Fibroblast of villous mesenchyme (primary cell): ENCODE data around the gene APBB2. TPM values are rescaled to one million over a fixed set of nuclear protein-coding genes. Genes with fewer than 3 reads are reported as not detected.

Experiments
- DNase-seq: peaks from one replicate; pipeline ENCODE4 v3.0.0-alpha.2; 2010; ENCODE audit warnings: low read depth
- H3K4me3 ChIP-seq: 2 replicates; pipeline ENCODE4 v1.5.1; 2011; ENCODE audit warnings: low read depth, mild to moderate bottlenecking, low read length
- CTCF ChIP-seq: IDR thresholded peaks from 2 replicates; pipeline ENCODE4 v1.5.1; 2012; ENCODE audit warnings: low read depth, mild to moderate bottlenecking, low read length; ENCODE audit not compliant: insufficient read depth
- total RNA-seq: library from RNA; depleted of rRNA; stranded (reverse); fragments of >200 nt; gene quantifications from 2 replicates; pipeline ENCODE4 v1.2.3, GENCODE V29; 2012

The APBB2 gene
- total RNA-seq, 1 donor: 133 TPM

- DNase-seq: peak; percentile 73
- no peak for TF ChIP-seq CTCF
- H3K4me3 ChIP-seq: no peak overlapping the region
These were observed 9.9 kb downstream of the APBB2 start for GRCh38 chr4:41204400-41204978.

- DNase-seq: no peak
- TF ChIP-seq CTCF: no peak
- H3K4me3 ChIP-seq: no peak overlapping the region
These were observed 10.5 kb downstream of the APBB2 start for GRCh38 chr4:41203841-41204240.

GRCh38 chr4:41202820-41203568, 11.3 kb downstream of the APBB2 start:
- TF ChIP-seq CTCF: no peak
- H3K4me3 ChIP-seq: no peak overlapping the region
- DNase-seq: no peak

GRCh38 chr4:41202356-41202755, 12.0 kb downstream of the APBB2 start:
- H3K4me3 ChIP-seq: no peak overlapping the region
- no peak for DNase-seq
- no peak for TF ChIP-seq CTCF

DNA sequence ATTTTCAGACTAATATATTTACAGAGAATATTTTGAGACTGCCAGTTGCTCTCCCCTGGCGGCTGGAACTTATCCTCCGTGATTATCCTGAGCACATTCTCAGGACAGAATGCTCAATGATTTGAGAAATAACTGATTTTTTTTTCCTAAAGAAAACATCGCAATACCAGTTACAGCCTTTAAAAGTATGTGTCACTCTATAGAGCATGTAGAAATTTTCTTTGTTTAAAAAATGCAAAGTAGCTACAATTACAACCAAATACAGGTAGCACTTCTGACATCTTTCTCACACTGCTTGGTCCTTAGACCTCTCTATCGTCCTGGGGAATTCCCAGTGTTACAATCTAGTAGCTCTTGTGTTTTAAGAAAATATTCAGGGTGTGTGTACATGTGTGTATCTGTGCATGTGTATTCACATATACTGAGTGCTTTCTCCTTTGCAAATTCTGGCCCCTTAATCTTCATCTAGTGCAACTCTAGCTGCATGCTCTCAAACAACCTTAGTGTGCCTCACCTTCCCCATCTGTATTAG, 13.8 kb downstream of the APBB2 start:
- DNase-seq: no peak
- TF ChIP-seq CTCF: no peak
- no peak overlapping the region for H3K4me3 ChIP-seq

GRCh38 chr4:41199788-41200187, 14.6 kb downstream of the APBB2 start:
- no peak for DNase-seq
- TF ChIP-seq CTCF: no peak
- no peak overlapping the region for H3K4me3 ChIP-seq
